HG03354 (cell line): ENCODE measurements around the gene SLC9A3.
A peak's percentile ranks its signal among the peaks of the same experiment; 100 is the strongest.

Experiments used
- ATAC-seq: cut with Tn5 transposase; IDR thresholded peaks from one replicate; pipeline ENCODE4 v1.9.1; 2021; ENCODE audit warnings: mild to moderate bottlenecking; ENCODE audit not compliant: unreplicated experiment, poor library complexity, severe bottlenecking

Gene SLC9A3

DNA sequence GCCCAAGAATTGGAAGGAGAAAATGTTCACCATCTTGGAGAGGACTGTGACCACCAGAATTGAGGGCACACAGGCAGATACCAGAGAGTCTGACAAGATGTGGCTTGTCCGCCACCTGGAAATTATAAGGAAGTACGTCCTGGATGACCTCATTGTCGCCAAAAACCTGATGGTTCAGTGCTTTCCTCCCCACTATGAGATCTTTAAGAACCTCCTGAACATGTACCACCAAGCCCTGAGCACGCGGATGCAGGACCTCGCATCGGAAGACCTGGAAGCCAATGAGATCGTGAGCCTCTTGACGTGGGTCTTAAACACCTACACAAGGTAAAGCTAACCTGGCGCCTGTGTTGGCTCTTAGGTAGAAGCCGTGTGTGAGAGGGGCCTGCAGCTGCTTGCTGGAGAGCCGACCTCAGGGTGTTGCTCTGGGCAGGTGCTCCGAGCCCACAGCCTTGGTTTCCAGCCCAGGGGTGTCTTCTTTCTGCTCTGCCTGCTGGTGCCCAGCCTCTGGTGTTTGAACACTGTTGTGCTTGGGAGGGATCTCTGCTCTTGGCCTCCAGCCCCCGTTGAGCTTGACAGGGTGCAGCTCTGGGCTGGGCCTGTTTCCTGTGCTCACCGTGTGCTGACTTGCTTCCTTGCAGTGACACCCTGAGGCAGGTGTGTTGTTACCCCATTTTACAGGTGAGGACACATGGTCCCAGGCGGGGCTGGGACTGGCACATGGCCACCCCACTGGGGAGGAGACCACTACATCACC lies 70.3 kb downstream of the SLC9A3 start:
- ATAC-seq: no peak

DNA sequence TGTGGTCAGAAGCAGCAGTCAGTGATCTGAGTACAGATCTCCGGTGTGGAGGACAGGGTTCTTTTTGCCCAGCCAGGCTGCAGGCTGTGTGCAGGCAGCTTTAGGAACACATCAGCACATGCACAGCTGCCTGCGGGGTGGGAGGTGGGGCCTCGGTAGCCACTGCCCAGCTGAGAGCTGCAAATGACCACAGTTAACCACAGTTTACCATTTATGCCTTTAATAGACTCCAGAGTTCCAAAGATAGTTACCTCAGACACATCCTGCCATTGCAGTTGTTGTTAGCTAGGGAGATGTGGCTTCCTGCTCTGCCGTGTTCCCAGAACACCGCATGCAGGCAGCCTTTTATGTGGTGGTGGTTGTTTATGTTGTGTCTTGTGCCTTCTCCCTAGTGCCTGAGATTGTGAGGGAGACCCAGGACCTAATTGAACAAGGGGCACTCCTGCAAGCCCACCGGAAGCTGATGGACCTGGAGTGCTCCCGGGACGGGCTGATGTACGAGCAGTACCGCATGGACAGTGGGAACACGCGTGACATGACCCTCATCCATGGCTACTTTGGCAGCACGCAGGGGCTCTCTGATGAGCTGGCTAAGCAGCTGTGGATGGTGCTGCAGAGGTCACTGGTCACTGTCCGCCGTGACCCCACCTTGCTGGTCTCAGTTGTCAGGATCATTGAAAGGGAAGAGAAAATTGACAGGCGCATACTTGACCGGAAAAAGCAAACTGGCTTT lies 71.1 kb downstream of the SLC9A3 start:
- ATAC-seq: no peak

DNA sequence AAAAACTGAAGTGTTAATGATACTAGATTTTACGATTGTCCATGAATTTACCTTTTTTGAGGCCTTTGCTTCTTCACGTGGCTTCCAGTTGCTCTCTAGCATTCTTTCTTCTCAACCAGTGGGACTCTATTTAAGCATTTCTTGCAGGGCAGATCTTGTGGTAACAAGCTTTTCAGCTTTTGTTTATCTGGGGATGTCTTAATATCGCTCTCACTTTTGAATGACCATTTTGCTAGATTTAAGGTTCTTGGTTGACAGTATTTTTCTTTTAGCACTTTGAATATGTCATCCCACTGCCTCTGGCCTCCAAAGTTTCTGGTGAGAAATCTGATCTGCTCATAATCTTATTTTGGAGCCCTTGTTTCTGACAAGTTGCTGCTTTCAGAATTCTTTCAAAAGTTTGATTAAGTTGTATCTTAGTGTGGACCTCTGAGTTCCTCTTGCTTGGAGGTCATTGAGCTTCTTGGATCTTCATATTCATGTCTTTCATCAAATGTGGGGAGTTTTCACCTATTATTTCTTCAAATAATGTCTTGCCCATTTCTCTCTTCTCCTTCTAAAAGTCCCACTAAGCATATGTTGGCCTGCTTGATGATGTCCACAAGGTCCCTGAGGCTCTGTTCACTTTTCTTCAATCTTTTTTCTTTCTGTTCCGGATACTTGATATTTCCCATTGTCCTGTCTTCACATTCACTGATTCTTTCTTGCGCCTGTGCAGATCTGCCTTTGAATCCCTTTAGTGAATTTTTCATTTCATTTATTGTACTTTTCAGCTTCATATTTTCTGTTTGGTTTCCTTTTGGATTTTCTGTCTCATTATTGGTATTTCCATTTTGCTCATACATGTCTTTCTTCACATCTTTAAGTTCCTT lies 72.4 kb downstream of the SLC9A3 start:
- no peak for ATAC-seq

DNA sequence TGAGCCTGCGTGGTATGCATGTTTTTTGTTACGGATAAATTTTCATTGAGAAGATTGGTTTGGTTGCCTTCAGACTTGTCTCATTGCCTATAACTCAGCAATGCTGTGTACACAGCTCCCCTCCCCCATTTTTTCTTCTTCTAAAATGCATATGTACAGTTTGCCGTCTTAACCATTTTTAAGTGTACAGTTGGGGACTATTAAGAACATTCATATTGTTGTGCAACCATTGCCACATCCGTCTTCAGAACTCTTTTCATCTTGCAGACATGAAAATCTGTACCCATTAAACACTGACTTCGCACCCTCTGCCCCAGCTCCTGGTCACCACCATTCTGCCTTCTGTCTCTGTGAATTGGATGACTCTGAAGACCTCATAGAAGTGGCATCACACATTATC lies 75.1 kb downstream of the SLC9A3 start:
- ATAC-seq: no peak

DNA sequence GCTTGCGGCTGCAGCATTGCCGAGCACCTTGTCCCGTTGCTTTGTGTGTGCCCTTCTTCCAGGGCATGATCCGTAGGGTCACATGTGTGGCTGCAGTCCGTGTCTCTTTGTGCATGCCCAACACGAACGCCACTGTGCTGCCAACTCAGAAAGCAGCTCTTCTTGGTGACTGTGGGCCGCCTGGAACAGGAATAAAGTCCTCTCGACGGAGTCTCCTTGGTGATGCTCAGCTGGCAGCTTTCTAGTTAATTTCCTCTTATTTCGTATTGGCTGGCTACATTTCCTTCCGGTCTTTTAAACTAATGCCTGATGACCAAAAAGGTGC lies 75.5 kb downstream of the SLC9A3 start:
- no peak for ATAC-seq

DNA sequence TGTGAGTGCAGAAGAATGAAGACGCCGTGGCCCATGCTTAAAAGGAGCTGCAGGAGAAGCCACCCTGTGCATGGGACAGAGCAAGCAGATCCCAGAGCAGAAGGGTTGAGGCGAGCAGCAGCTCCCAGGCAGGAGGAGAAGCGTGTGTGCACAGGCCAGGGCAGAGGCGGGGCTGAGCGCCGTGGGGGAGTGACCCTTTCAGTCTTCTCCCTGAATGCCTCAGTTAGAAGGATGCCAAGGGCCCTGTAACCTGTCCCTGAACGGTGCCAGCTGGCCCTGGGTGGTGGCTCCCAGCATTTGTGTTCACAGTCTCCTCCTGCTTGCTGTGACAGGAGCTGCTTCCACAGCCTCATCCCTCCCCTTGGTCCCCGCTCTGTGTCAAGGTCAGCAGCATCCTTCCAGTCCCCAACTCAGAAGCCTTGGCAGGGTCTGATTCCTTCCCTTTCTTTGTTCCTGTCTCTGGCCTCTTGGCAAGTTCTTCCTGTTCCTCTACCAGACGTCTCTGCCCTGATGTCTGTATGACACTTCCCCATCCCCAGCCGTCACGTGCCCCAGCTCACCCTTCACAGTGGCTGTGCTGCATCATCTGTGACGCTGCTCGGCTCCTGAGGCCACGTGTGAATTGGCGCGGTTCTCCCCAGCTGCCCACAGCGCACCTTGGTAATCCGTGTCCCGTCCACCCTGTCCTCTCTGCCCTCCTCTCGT lies 76.0 kb downstream of the SLC9A3 start:
- ATAC-seq: no peak

DNA sequence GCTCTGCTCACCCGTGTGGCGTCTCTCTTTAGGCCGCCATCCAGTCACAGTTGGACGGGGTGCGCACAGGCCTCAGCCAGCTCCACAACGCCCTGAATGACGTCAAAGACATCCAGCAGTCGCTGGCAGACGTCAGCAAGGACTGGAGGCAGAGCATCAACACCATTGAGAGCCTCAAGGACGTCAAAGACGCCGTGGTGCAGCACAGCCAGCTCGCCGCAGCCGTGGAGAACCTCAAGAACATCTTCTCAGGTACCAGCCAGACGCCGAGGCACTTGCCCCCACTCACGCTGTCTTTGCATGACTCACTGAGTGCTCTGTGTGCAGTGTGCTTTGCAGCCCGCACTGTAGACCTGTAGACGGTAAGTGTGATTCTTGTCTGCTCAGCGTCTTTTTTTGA lies 76.7 kb downstream of the SLC9A3 start:
- no peak for ATAC-seq

DNA sequence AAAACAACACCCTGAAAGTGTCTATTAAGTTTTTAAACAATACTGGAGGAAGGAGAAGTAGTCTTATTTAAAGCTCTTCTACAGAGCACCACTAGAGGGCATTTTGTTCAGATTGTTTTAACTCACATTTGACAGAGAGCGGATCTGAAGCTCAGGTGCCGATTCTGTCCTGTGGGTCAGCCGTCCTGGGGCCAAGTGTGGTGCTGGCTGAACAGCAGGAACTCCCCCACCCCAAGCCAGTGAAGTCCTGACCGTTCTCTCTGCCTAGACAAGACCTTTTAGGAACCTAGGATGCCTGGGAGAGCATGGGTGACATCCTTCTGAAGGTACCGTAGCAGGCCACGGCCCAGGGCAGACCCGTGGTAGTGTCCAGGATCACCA lies 77.4 kb downstream of the SLC9A3 start:
- no peak for ATAC-seq

DNA sequence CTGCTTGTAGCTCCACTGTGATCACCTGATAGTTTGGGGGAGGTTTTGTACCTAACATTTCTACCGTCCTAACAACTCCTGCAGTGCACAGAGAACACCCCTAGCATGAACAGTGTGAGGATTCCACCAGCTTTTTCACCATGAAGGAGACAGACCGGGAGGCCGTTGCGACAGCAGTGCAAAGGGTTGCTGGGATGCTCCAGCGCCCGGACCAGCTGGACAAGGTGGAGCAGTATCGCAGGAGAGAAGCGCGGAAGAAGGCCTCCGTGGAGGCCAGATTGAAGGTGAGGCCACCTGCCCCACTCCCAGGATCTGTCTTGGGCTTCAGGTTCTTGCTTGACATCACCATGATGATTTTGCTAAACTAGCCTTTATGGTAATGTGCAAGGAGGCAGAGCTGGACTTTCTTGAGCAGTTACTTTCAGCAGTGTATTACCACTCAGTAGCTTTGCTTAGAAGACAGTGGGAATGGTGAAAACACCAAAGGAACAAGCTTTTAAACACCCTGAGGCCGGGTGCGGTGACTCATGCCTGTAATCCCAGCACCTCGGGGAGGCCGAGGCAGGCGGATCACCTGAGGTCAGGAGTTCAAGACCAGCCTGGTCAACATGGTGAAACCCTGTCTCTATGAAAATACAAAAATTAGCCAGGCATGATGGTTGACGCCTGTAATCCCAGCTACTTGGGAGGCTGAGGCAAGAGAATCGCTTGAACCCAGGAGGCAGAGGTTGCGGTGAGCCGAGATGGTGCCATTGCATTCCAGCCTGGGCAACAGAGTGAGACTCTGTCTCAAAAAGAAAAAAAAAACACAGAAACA lies 78.0 kb downstream of the SLC9A3 start:
- no peak for ATAC-seq

DNA sequence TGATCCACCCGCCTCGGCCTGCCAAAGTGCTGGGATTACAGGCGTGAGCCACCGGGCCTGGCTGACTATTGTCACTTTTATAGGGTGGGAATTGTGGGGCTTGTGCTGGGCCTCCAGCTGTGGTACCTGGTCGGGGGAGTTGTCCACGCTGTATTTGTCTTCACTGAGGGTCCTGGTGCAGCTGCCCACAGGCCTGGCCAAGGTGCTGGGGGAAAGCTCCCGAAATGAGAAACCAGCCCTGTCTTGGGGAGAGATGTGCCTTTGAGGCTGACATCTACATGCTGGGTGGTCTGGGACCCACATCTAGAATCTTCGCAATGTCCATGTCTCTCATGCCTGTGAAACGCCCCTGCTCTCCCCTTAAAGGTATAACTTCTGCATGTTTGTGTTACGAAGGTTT lies 78.7 kb downstream of the SLC9A3 start:
- ATAC-seq: no peak

DNA sequence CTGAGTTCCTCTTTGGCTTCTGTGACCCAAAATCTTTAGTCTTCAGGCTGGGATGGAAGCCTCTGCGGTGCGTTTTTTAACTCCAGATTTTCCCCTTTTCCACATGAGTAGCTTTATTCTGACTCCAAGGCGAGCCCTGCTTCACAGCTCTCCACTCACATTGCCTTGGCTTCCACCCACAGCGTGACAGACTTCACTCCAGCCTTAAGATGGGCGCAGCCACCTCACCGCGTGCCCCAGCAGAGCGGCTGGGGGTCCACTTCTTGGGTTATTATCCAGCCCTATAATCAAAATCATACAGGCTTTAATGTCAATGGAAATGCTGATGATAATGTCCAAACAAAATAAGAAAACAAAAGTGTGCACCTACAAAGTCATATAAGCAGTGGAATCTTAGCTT lies 80.0 kb downstream of the SLC9A3 start:
- ATAC-seq: no peak

DNA sequence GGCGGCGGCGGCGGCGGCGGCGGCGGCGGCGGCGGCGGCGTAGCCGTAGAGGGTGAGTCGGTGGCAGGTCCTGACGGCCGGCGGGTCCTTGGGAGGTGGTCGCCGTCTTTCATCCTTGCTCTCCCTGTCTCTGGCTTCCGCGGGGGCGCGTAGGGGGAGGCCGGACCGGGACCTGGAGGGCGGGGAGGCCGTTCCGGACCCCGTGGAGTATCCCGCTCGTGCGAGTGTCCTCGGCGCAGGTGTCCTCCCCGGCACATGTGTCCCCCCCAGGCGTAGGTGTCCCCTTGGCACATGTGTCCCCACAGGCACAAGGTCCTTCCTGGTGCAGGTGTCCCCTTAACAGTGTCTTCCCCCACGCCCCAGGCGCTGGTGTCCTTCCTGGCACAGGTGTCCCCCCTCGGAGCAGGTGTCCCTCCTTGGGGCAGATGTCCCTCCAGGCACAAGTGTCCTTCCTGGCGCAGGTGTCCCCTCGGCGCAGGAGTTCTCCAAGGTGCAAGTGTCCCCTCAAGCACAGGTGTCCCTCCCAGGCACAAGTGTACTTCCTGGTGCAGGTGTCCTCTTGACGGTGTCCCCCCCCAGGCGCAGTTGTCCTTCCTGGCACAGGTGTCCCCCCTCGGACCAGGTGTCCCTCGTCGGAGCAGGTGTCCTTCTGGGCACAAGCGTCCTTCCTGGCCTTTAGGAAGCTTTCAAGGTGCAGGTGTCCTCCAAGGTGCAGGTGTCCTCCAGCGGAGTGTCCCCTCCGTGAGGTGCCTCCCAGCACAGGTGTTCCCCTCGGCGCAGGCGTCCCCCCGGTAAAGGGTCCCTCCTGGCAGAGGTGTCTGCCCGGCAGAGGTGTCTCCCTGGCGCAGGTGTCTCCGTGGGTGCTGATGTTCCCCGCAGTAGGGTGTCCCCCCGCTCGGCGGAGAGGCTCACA lies 80.8 kb downstream of the SLC9A3 start:
- ATAC-seq: peak; percentile 25

DNA sequence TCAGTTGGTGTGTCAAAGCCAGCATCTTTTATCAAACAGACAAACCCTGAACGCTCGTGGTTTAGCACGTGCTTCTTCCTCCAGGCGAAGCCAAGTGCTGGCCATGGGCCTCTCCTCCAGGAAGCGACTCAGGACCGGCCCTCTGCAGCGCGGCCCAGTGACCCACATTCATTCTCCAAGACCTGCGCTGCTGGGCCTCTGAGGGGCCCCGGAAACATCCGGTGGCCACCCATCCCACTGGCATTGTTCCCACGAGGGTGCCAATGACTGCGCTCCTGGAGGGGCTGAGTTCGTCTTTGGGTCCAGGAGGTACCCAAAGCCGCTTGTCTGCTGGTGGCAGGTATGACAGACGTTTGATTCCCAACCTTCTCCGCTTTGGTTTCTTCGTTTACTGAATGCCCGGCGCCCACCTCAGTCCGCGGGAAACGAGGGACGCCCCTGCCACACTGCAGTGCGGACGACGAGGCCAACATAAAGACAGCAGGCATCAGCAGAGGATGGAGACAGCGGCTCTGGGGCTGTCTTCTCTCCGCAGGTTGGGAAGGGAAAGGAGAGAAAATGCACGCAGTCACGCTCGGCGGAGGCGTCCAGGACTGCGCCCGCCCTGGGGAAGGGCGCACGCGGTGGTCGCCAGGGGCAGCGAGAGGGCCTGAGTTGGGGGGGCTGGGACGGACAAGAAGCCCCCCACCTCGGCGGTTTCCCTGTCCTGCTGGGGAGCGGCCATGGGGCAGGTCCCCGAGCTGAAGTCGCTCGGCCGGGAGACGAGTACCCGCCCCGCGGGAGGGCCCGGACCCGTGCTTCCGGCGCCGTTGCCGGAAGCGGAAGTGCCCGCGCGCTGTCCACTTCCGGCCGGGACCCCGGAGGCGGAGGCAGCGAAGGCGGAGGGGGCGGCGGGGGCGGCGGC lies 81.7 kb downstream of the SLC9A3 start, which contains the start of gene EXOC3:
EXOC3 (plus strand) TSS at position 842 of the 904 bp plus-strand sequence. CDS start 3,030 bp downstream, outside the sequence.
- peak; percentile 90 for ATAC-seq

DNA sequence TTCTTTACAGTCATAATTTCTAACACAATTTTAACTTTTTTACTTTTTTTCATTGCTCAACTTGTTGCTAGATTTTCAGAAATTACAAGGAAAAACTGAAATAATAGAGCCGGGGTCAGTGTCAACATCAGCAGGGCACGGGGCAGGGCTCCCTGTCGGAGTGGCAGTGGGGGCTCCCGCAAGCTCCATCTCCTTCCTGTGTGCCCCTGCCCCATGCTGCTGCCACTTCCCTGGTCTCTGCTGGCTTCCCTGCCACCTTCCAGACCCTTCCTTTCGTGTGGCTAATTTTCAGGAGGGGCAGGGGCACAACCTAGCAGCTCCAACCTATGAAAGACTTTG lies 82.3 kb downstream of the SLC9A3 start:
- no peak for ATAC-seq

DNA sequence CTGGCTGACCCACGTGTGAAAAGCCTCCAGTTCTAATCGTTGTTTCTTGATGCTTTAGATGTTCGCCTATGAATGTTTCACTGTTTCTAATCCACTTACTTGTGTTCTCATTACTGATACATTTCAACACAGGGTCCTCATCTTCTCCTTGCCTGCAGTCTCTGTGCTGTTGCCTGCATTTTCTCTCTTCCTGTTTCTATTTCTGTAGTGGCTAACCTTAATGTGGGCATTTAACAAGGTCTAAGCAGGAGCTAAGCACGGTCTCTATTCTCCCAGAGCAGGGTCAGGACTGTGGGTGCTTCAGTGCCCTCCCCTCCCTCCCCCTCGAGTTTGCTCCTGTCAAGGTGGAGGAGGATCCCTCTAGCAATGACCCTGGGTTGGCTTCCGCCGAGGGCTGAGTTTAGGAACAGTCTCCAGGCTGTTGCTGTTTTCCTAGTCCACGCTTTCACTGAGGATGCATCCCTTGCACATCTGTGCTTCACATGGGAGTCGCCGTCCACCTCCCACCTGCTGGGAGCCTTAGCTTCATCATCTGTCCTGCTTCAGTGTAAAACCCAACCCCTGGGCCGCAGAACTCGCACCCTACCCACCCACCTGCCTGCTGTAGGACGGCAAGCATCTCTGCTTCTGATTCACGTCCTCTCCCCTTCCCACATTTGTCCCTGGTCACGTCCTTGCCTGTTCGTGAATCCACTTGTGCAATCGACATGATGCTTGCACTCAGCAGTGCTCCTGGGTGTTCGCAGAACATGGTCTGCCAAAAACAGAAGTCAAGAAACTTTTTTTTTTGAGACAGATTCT lies 83.6 kb downstream of the SLC9A3 start:
- ATAC-seq: no peak

DNA sequence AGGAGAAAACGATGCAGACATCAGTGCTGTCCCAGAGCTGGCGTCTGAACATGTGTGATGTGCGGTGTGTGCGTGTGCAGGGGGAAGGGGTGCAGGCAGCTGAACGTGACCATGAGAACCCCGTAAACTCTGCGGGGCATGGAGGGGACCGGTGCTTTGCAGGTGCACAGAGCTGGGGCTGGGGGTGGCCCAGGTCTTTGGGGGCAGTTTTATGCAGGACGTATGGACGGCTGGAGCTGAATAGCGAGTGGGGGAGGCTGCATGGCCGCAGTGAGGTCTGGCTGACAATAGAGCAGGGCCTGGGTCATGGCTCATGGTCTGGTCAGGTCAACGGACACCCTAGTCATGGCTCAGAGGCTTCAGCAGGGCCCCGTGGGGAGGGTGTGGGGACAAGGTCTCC lies 84.6 kb downstream of the SLC9A3 start:
- no peak for ATAC-seq

DNA sequence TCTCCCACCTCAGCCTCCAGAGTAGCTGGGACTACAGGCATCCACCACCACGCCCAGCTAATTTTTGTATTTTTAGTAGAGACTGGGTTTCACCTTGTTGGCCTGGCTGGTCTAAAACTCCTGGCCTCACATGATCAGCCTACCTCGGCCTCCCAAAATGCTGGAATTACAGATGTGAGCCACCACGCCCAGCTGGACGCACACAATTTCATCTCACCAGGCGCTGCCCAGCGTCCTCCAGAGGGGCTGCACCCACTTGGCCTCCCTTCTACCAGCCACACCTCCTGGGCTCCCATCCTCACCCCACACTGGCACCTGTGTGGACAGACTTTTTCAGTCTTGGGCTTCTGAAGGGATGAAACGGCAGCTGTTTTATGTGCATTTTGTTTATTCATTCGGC lies 85.1 kb downstream of the SLC9A3 start:
- no peak for ATAC-seq
